ENCODE measurements around the gene GDF3. TPM values are rescaled to one million over a fixed set of nuclear protein-coding genes. Genes with fewer than 3 reads are reported as not detected.
"Not testable (repeated sequence)": the region's sequence is repeated elsewhere in the genome, so short reads cannot be mapped to it uniquely, and the experiment has no call there.

Gene GDF3
- total RNA-seq, 1 donor from 2014 or later = 1.0 TPM

- no peaks in the 10 kb centered on the region for H3K4me1 ChIP-seq (ENCODE audit: control insufficient read depth in 3 of 3, insufficient read depth in 3 of 3, low read length in 3 of 3)
- no peaks in the 10 kb centered on the region for H3K9me3 ChIP-seq (ENCODE audit: control insufficient read depth in 3 of 3, low read length in 3 of 3)
- no peak overlapping the region for H3K27ac ChIP-seq (ENCODE audit: low read depth, low read length)
- no peaks in the 10 kb centered on the region for H3K36me3 ChIP-seq (ENCODE audit: control insufficient read depth in 3 of 3, insufficient read depth in 3 of 3, low read length in 3 of 3)
- no peak overlapping the region for H3K4me3 ChIP-seq (ENCODE audit: low read length in 3 of 3)
- H3K27me3 ChIP-seq (ENCODE audit: control insufficient read depth in 3 of 3, insufficient read depth in 3 of 3, low read length in 3 of 3) = no peaks in the 10 kb centered on the region
- no peak overlapping the region for H3K9ac ChIP-seq (ENCODE audit: low read depth in 1 of 3, low read length in 3 of 3)
Observed at GRCh38 chr12:7709969-7710675, 14.5 kb upstream of the GDF3 start.

GRCh38 chr12:7705846-7706245 is 10.3 kb upstream of the GDF3 start:
- Histone ChIP-seq H3K9me3 (ENCODE audit: control insufficient read depth in 3 of 3, low read length in 3 of 3) (no peaks in the 10 kb centered on the region), H3K9ac (ENCODE audit: low read depth in 1 of 3, low read length in 3 of 3) (no peak overlapping the region), H3K27ac (ENCODE audit: low read depth, low read length) (no peak overlapping the region), H3K36me3 (ENCODE audit: control insufficient read depth in 3 of 3, insufficient read depth in 3 of 3, low read length in 3 of 3) (no peaks in the 10 kb centered on the region), H3K4me3 (ENCODE audit: low read length in 3 of 3) (no peak overlapping the region), H3K4me1 (ENCODE audit: control insufficient read depth in 3 of 3, insufficient read depth in 3 of 3, low read length in 3 of 3) (no peaks in the 10 kb centered on the region), H3K27me3 (ENCODE audit: control insufficient read depth in 3 of 3, insufficient read depth in 3 of 3, low read length in 3 of 3) (no peaks in the 10 kb centered on the region)

- no peaks in the 10 kb centered on the region for H3K27me3 ChIP-seq (ENCODE audit: control insufficient read depth in 3 of 3, insufficient read depth in 3 of 3, low read length in 3 of 3)
- no peak overlapping the region for H3K9ac ChIP-seq (ENCODE audit: low read depth in 1 of 3, low read length in 3 of 3)
- H3K9me3 ChIP-seq (ENCODE audit: control insufficient read depth in 3 of 3, low read length in 3 of 3) = no peaks in the 10 kb centered on the region
- no peaks in the 10 kb centered on the region for H3K36me3 ChIP-seq (ENCODE audit: control insufficient read depth in 3 of 3, insufficient read depth in 3 of 3, low read length in 3 of 3)
- H3K4me1 ChIP-seq (ENCODE audit: control insufficient read depth in 3 of 3, insufficient read depth in 3 of 3, low read length in 3 of 3) = peaks cover 0 to 2% (median 0%) of the 10 kb centered on the region in 3 donors
- H3K4me3 ChIP-seq (ENCODE audit: low read length in 3 of 3) = no peak overlapping the region
- H3K27ac ChIP-seq (ENCODE audit: low read depth, low read length) = no peak overlapping the region
Observed at GRCh38 chr12:7695237-7695560, 376 bp downstream of the GDF3 start.

- no peak overlapping the region for H3K9ac ChIP-seq (ENCODE audit: low read depth in 1 of 3, low read length in 3 of 3)
- H3K27ac ChIP-seq (ENCODE audit: low read depth, low read length) = no peak overlapping the region
- H3K27me3 ChIP-seq (ENCODE audit: control insufficient read depth in 3 of 3, insufficient read depth in 3 of 3, low read length in 3 of 3) = no peaks in the 10 kb centered on the region
Observed at GRCh38 chr12:7694556-7695236, 879 bp downstream of the GDF3 start.

GRCh38 chr12:7693793-7694192 is 1.8 kb downstream of the GDF3 start:
- H3K4me3 ChIP-seq (ENCODE audit: low read length in 3 of 3) = no peak overlapping the region
- no peak overlapping the region for H3K27ac ChIP-seq (ENCODE audit: low read depth, low read length)
- peaks cover 0 to 2% (median 0%) of the 10 kb centered on the region in 3 donors for H3K4me1 ChIP-seq (ENCODE audit: control insufficient read depth in 3 of 3, insufficient read depth in 3 of 3, low read length in 3 of 3)
- H3K36me3 ChIP-seq (ENCODE audit: control insufficient read depth in 3 of 3, insufficient read depth in 3 of 3, low read length in 3 of 3) = no peaks in the 10 kb centered on the region
- no peaks in the 10 kb centered on the region for H3K27me3 ChIP-seq (ENCODE audit: control insufficient read depth in 3 of 3, insufficient read depth in 3 of 3, low read length in 3 of 3)
- H3K9me3 ChIP-seq (ENCODE audit: control insufficient read depth in 3 of 3, low read length in 3 of 3) = no peaks in the 10 kb centered on the region
- H3K9ac ChIP-seq (ENCODE audit: low read depth in 1 of 3, low read length in 3 of 3) = no peak overlapping the region

More at GRCh38 chr12:7694556-7695236, 879 bp downstream of the GDF3 start:
- Histone ChIP-seq H3K4me1 (ENCODE audit: control insufficient read depth in 3 of 3, insufficient read depth in 3 of 3, low read length in 3 of 3) (peaks cover 0 to 2% (median 0%) of the 10 kb centered on the region in 3 donors), H3K4me3 (ENCODE audit: low read length in 3 of 3) (no peak overlapping the region), H3K36me3 (ENCODE audit: control insufficient read depth in 3 of 3, insufficient read depth in 3 of 3, low read length in 3 of 3) (no peaks in the 10 kb centered on the region), H3K9me3 (ENCODE audit: control insufficient read depth in 3 of 3, low read length in 3 of 3) (no peaks in the 10 kb centered on the region)

GRCh38 chr12:7681535-7681934 is 14.0 kb downstream of the GDF3 start:
- Histone ChIP-seq H3K4me3 (ENCODE audit: low read length in 3 of 3) (no peak overlapping the region), H3K4me1 (ENCODE audit: control insufficient read depth in 3 of 3, insufficient read depth in 3 of 3, low read length in 3 of 3) (no peaks in the 10 kb centered on the region), H3K9me3 (ENCODE audit: control insufficient read depth in 3 of 3, low read length in 3 of 3) (no peaks in the 10 kb centered on the region), H3K27ac (ENCODE audit: low read depth, low read length) (no peak overlapping the region), H3K27me3 (ENCODE audit: control insufficient read depth in 3 of 3, insufficient read depth in 3 of 3, low read length in 3 of 3) (no peaks in the 10 kb centered on the region), H3K9ac (ENCODE audit: low read depth in 1 of 3, low read length in 3 of 3) (no peak overlapping the region), H3K36me3 (ENCODE audit: control insufficient read depth in 3 of 3, insufficient read depth in 3 of 3, low read length in 3 of 3) (no peaks in the 10 kb centered on the region)

- Histone ChIP-seq H3K27me3 (ENCODE audit: control insufficient read depth in 3 of 3, insufficient read depth in 3 of 3, low read length in 3 of 3) (no peaks in the 10 kb centered on the region), H3K4me3 (ENCODE audit: low read length in 3 of 3) (no peak overlapping the region), H3K36me3 (ENCODE audit: control insufficient read depth in 3 of 3, insufficient read depth in 3 of 3, low read length in 3 of 3) (no peaks in the 10 kb centered on the region), H3K27ac (ENCODE audit: low read depth, low read length) (no peak overlapping the region), H3K4me1 (ENCODE audit: control insufficient read depth in 3 of 3, insufficient read depth in 3 of 3, low read length in 3 of 3) (no peaks in the 10 kb centered on the region), H3K9ac (ENCODE audit: low read depth in 1 of 3, low read length in 3 of 3) (no peak overlapping the region), H3K9me3 (ENCODE audit: control insufficient read depth in 3 of 3, low read length in 3 of 3) (no peaks in the 10 kb centered on the region)
Observed at GRCh38 chr12:7679251-7680045, 16.1 kb downstream of the GDF3 start.

GRCh38 chr12:7678744-7679143 is 16.8 kb downstream of the GDF3 start:
- H3K36me3 ChIP-seq (ENCODE audit: control insufficient read depth in 3 of 3, insufficient read depth in 3 of 3, low read length in 3 of 3) = no peaks in the 10 kb centered on the region

GRCh38 chr12:7677432-7677888 is 18.1 kb downstream of the GDF3 start:
- H3K27ac ChIP-seq (ENCODE audit: low read depth, low read length); H3K4me3 ChIP-seq (ENCODE audit: low read length in 3 of 3); H3K9ac ChIP-seq (ENCODE audit: low read depth in 1 of 3, low read length in 3 of 3); H3K4me1 ChIP-seq (ENCODE audit: control insufficient read depth in 3 of 3, insufficient read depth in 3 of 3, low read length in 3 of 3); H3K36me3 ChIP-seq (ENCODE audit: control insufficient read depth in 3 of 3, insufficient read depth in 3 of 3, low read length in 3 of 3); H3K9me3 ChIP-seq (ENCODE audit: control insufficient read depth in 3 of 3, low read length in 3 of 3); H3K27me3 ChIP-seq (ENCODE audit: control insufficient read depth in 3 of 3, insufficient read depth in 3 of 3, low read length in 3 of 3): not testable (repeated sequence)

More at GRCh38 chr12:7678744-7679143, 16.8 kb downstream of the GDF3 start:
- no peaks in the 10 kb centered on the region for H3K9me3 ChIP-seq (ENCODE audit: control insufficient read depth in 3 of 3, low read length in 3 of 3)
- H3K27ac ChIP-seq (ENCODE audit: low read depth, low read length) = no peak overlapping the region
- H3K4me1 ChIP-seq (ENCODE audit: control insufficient read depth in 3 of 3, insufficient read depth in 3 of 3, low read length in 3 of 3) = no peaks in the 10 kb centered on the region
- no peak overlapping the region for H3K9ac ChIP-seq (ENCODE audit: low read depth in 1 of 3, low read length in 3 of 3)
- H3K4me3 ChIP-seq (ENCODE audit: low read length in 3 of 3) = no peak overlapping the region
- H3K27me3 ChIP-seq (ENCODE audit: control insufficient read depth in 3 of 3, insufficient read depth in 3 of 3, low read length in 3 of 3) = no peaks in the 10 kb centered on the region

- not testable (repeated sequence) for H3K36me3 ChIP-seq (ENCODE audit: control insufficient read depth in 3 of 3, insufficient read depth in 3 of 3, low read length in 3 of 3); H3K4me1 ChIP-seq (ENCODE audit: control insufficient read depth in 3 of 3, insufficient read depth in 3 of 3, low read length in 3 of 3); H3K4me3 ChIP-seq (ENCODE audit: low read length in 3 of 3); H3K9ac ChIP-seq (ENCODE audit: low read depth in 1 of 3, low read length in 3 of 3); H3K9me3 ChIP-seq (ENCODE audit: control insufficient read depth in 3 of 3, low read length in 3 of 3); H3K27me3 ChIP-seq (ENCODE audit: control insufficient read depth in 3 of 3, insufficient read depth in 3 of 3, low read length in 3 of 3); H3K27ac ChIP-seq (ENCODE audit: low read depth, low read length)
Observed at GRCh38 chr12:7675455-7675854, 20.1 kb downstream of the GDF3 start.

All from skeletal muscle tissue (tissue), 4 donors.